Motor neuron (in vitro differentiated cells): ENCODE measurements around the gene STUB1. TPM values are rescaled to one million over a fixed set of nuclear protein-coding genes. Genes with fewer than 3 reads are reported as not detected.
"Not testable (repeated sequence)": the region's sequence is repeated elsewhere in the genome, so short reads cannot be mapped to it uniquely, and the experiment has no call there.

Experiments used
- ATAC-seq, 8 experiments: fragments of 200-7000 bp; cut with Tn5 transposase; replicated peaks in 6 of 8; 2 replicates each; pipeline ENCODE4 v1.8.0; 2021; ENCODE audit warnings: mild to moderate bottlenecking in 8 of 8, moderate library complexity in 8 of 8
- H3K27ac ChIP-seq, 2 donors: fragments of 250-450 bp; sonication (Bioruptor Pico); 2 replicates each; pipeline ENCODE4 v1.9.0; 2021; ENCODE audit warnings: antibody characterized with exemption in 2 of 2, mild to moderate bottlenecking in 2 of 2, moderate library complexity in 1 of 2
- H3K4me1 ChIP-seq, 2 donors: fragments of 250-450 bp; sonication (Bioruptor Pico); replicated peaks in 1 of 2; 2 replicates each; pipeline ENCODE4 v1.6.1; 2021; ENCODE audit warnings: antibody characterized with exemption in 2 of 2, mild to moderate bottlenecking in 2 of 2, moderate library complexity in 1 of 2
- H3K4me3 ChIP-seq, 5 donors: fragments of 250-450 bp; sonication (Bioruptor Pico); 2 replicates each; pipeline ENCODE4 v1.9.0; 2021; ENCODE audit warnings: antibody characterized with exemption in 5 of 5, mild to moderate bottlenecking in 5 of 5, moderate library complexity in 4 of 5
- WGBS, 10 experiments: fragments of 450-650 bp; shearing (Covaris generic); methylation state at CpG; one replicate each; pipeline ENCODE4 v1.0.0; 2022; 5-methylcytosine and 5-hydroxymethylcytosine counted together
- in situ Hi-C, 9 experiments: fragments of 400-800 bp; cut with MboI; loops; one replicate each; pipeline ENCODE4 v1.15.0; 2021; ENCODE audit warnings: low sequenced_read_pairs in 9 of 9, low pct_unique_long_range_greater_than_20kb in 2 of 9; ENCODE audit not compliant: unreplicated experiment in 9 of 9
- total RNA-seq, 8 experiments: library from RNA; unstranded; fragments of 300-600 nt; gene quantifications; 2 replicates each; pipeline versions ENCODE4 v1.2.3 to v1.2.4, GENCODE V29; 2022

Gene STUB1
- total RNA-seq, 8 experiments from 2014 or later, result 39.9 to 144 (median 79.4) TPM

DNA sequence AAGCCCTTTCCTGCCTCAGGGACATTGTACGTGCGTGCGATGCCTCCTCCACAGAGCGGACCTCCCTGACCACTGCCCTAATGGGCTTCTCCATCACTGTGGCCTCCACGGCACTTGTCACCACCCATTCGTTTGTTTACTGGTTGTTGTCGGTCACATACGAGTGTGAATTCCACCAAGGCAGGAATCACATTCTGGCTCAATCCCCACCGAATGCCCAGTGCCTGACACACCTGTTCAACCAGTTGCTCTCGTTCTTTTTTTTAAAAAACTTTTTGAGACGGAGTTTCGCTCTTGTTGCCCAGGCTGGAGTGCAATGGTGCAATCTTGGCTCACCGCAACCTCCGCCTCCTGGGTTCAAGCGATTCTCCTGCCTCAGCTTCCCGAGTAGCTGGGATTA is 11.0 kb downstream of the STUB1 start:
- 82 to 100% (median 90%) methylated on average over 1 to 11 of the region's 16 CpGs; no CpG with 5 or more reads in 3 of the 10 experiments for WGBS, 10 experiments
- H3K4me1 ChIP-seq, result peaks cover 25 to 28% of the 10 kb centered on the region in 2 donors
- ATAC-seq, in situ Hi-C loops, H3K4me3 ChIP-seq, H3K27ac ChIP-seq: not testable (repeated sequence)

DNA sequence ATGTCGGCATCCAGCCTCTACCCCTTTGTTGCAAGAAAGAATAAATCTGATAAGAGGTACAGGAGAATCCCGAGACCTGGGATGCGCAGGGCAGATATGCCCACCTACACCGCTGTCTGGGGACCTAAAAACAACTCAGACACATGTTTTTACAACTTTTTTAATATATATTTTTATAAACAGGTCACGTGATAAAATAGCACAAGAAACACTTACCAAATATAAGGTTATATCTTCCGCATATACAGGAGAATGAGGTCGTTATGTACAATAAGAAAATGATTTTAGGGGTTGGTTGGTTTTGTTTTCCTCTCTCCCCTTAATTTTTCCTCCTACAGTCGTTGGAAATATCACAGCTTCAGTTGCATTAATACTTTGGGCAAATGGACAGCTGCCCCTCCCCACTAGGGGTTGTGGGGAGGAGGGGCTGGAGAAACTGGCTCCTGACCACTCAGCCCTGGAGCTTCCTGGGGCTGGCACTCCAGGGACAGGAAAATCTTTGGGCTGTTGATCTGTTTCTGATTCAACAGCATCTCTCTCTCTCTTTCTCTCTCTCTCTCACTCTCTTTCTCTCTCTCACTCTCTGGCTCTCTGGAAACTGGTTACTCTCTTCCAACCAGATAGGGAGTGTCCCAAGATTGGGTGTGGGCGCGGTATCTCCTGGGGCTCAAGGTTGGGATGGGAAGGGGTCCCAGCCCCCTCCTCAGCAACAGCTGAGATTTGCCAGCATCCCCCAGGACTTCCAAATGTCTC is 12.3 kb downstream of the STUB1 start:
- H3K4me3 ChIP-seq, result no peak overlapping the region
- no peak overlapping the region for H3K27ac ChIP-seq
- peaks cover 25 to 28% of the 10 kb centered on the region in 2 donors for H3K4me1 ChIP-seq
- 18 to 100% (median 55%) methylated on average over 2 to 10 of the region's 10 CpGs for WGBS, 10 experiments
- in situ Hi-C loops, result no loop called here
- no peak for ATAC-seq

DNA sequence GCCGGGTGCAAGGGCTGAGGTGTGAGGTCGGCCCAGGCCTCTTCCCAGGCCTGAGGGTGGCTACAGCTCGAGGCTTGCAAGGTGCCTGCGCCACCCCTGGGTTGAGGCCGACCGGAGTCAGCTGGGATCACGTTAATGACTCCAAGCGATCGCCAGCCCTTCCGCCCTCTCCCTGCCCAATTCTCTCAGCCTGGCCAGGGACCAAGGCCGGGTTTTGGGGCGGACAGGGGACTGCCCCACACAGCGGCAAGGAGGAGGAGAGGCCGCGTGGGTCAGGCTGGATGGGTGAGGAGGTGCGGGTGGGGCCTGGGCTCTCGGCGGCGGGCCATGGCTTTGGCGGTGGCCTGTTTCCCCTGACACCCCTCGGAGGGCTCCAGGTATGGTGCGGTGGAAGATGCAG is 13.2 kb downstream of the STUB1 start:
- peaks cover 25 to 28% of the 10 kb centered on the region in 2 donors for H3K4me1 ChIP-seq
- in situ Hi-C loops, result no loop called here
- peak overlapping the region in 1 of 5 donors; percentile 43 for H3K4me3 ChIP-seq
- WGBS, 10 experiments, result 0 to 64% (median 40%) methylated on average over 1 to 11 of the region's 22 CpGs; no CpG with 5 or more reads in 7 of the 10 experiments
- no peak for ATAC-seq
- peak overlapping the region in 1 of 2 donors; percentile 34 for H3K27ac ChIP-seq

DNA sequence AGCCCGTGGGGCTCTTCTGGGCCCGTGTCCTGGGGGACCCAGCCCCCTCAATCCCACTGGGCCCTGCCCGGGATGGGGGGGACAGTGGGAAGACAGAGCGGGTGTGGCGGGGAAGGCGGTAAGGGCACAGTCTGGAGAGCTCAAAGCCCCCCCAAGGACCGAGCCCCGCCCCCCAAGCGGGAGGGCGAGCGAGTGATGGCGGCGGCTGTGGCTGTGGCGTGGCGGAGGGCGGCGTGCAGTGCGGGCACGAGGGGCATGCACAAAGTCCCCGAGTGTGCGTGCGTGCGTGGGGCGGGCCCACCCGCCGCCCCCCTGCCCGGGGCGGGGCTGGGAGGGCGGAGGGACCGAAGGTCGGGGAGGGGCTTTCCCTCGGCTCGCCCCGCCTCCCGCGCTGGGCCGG is 13.6 kb downstream of the STUB1 start:
- Histone ChIP-seq H3K4me3 (peak overlapping the region in 3 of 5 donors; percentile 25 to 43 (median 30)), H3K27ac (peak overlapping the region in 1 of 2 donors; percentile 90), H3K4me1 (peaks cover 25 to 26% of the 10 kb centered on the region in 2 donors)
- in situ Hi-C loops, result no loop called here
- no CpG with 5 or more reads among the region's 37 CpGs for WGBS, 10 experiments
- peak in 2 of 8 experiments; percentile 1 for ATAC-seq

DNA sequence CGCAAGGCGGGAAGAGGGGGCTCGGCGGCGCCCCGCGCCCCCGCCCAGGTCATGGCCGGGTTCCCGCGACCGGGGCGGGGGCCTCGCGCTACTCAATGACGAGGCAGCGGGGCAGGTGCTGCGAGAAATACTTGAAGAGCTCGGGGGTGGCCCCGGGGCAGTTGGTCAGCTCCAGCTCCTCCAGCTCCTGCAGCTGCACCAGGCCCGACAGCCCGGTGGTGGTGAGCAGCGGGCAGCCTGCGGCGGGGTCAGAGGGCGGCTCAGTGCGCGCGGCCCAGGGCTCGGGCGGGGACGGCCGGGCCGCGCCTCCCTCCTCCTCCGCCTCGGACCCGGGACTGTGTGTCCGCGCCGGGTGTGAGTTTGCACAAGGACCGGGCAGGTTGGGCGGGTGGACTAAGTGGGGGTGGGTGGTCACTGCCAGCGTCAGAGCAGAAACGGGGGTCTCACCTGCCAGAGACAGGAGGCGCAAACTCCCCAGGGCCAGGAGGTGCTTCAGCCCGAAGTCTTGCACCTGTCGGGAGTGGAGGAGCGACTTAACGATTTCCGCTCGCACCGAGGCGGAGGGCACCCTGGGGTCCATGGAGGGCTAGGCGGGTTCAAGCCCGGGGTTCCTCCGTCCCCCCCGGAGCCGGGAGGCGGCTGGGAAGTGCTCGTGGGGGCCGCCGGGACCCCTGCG is 14.1 kb downstream of the STUB1 start:
- in situ Hi-C loops, result no loop called here
- Histone ChIP-seq H3K27ac (peak overlapping the region; percentile 81 to 90), H3K4me1 (peaks cover 20 to 21% of the 10 kb centered on the region in 2 donors), H3K4me3 (peak overlapping the region; percentile 9 to 43 (median 25))
- no peak for ATAC-seq
- WGBS, 10 experiments, result 0% methylated on average over 4 of the region's 64 CpGs; no CpG with 5 or more reads in 9 of the 10 experiments

DNA sequence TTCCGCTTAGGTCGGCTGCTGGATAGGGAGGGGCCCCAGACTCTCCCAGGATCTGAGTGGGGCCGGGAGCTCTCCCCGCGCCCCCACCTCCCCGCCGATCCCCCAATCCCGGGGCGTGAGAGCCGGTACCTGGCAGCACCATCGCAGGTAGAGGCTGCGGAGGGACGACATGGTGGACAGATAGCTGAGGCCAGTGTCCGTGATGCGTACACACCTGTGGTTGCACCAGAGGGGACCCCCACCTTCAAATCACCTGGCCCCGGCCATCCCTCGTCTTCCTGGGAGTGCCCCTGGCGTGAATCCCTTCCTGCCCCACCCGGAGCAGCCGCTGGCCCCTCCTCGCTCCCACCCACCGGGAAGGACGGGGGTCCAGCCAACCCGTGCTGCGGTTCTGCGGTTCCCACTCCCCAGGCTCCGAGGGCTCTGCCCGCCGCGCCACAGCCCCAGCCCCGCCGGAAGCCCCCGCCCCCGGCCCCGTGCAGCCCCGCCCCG is 14.7 kb downstream of the STUB1 start:
- peaks cover 16 to 17% of the 10 kb centered on the region in 2 donors for H3K4me1 ChIP-seq
- H3K27ac ChIP-seq, result peak overlapping the region; percentile 81 to 90
- WGBS, 10 experiments, result no CpG with 5 or more reads among the region's 37 CpGs
- in situ Hi-C loops, result no loop called here
- no peak for ATAC-seq
- peak overlapping the region; percentile 9 to 43 (median 25) for H3K4me3 ChIP-seq

DNA sequence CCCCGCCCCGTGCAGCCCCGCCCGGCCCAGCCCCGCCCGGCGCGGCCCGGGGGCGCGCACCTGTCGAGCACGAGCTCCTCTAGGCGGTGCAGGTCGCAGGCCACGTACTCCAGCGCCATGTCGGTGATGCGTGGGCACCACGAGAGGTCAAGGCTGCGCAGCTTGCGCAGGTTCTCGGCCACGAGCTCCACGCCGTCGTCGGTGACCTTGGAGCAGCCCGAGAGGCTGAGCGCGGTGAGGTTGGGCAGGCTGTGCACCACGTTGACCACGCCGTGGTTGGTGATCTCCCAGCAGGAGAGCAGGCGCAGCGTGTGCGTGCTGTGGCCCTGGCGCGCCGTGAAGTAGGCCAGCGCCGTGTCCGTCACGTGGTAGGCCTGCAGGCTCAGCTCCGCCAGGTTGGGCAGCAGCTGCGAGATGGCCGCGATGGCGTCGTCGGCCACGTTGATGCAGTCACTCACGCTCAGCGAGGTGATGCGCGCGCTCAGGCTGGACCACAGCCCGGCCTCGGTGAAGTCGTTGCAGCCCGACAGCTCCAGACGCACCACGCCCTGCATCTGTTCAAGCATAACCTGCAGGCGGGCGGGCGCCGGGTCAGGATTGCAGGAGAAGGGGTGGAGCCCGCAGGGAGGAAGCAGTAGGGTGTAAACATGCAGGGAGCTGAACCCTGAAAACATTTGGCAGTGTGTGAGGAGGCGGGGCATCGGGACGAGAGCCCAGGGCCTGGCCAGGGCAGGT is 15.3 kb downstream of the STUB1 start:
- peak overlapping the region; percentile 81 to 90 for H3K27ac ChIP-seq
- H3K4me3 ChIP-seq, result peak overlapping the region in 4 of 5 donors; percentile 14 to 43 (median 28)
- in situ Hi-C loops, result no loop called here
- H3K4me1 ChIP-seq, result peaks cover 19 to 22% of the 10 kb centered on the region in 2 donors
- peak; percentile 74 to 86 (median 76) for ATAC-seq
- 0 to 80% (median 3%) methylated on average over 2 to 20 of the region's 71 CpGs; no CpG with 5 or more reads in 4 of the 10 experiments for WGBS, 10 experiments

DNA sequence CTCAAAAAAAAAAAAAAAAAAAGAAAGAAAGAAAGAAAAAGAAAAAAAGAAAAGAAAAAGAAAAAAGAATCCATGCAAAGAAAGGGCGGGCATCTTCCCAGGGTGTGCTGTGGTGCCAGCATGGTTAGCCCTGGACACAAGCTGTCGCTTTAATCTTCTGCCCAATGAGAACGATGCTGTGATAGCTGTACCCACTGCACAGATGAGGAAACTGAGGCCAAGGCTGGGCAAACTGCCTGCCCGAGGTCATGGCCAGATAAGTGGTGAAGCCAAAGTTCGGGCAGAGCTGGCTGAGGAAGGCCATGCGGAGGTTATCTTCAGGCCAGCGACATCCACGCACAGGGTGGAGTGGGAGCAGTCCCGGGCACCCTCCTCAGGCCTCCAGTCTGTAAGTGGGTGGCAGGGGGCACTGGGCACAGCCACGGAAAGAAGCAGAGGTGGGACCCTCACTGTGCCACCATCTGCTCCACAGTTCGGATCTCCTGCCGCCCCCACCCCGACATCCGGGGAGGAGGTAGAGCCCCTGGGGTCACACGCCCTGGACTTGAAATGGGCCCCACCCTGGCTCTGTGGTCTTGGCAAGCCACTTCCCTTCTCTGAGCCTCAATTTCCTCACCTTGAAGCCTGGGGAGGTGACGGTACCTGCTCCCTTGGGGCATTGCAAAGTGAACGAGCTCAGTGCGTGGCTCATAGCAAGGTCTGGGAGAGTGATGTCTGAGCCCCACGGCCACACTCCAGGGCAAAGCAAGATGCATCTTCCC is 18.9 kb downstream of the STUB1 start:
- no peak for ATAC-seq
- Histone ChIP-seq H3K4me3 (no peak overlapping the region), H3K27ac (no peak overlapping the region), H3K4me1 (peaks cover 31 to 38% of the 10 kb centered on the region in 2 donors)
- in situ Hi-C loops, result no loop called here
- whole genome bisulfite sequencing, 10 experiments, result 14 to 90% (median 58%) methylated on average over 1 to 8 of the region's 19 CpGs; no CpG with 5 or more reads in 1 of the 10 experiments

DNA sequence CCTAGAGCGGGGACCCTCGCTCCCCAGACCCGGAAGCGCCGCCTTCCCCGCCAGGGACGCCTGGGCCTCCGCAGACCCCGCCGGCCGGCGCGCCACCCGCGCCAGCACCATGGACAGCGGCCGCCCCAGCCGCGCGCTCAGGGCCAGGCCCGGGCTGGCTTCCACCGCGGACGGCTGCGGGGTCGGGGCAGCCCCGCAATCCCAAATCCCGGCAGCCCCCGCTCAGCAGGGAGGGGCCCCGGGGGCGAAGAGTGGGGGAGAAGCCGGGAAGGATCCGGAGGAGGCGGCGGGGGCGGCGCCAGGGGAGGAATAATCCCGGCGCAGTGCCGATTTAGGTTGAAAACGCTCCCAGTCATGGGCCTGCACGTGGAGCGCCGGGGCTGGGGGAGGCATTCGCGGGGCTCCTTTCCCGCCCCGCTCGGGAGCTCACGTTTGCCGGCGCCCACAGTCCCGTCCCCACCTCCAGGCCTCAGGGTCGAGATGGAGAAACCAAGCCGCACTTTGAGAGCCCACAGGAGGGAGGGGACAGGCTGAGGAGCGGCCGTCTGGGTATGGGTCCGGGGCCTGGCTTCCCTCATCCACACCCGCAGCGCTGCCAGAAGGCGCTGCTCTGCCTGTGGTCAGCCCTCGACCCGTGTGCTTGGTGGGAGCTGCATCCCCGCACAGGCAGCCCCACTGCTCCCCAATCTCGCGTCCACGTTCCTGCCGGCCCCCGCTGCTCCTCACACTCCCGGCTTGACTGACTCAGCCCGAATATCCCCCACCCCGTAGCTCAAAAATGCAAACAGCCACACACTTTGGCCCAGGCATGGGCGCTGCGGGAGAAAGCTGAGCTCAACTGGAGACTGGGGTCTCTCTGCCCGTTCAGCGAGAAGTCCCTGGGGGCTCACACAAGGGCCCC is 20.7 kb downstream of the STUB1 start:
- Histone ChIP-seq H3K4me3 (peak overlapping the region in 4 of 5 donors; percentile 10 to 32 (median 21)), H3K27ac (no peak overlapping the region), H3K4me1 (peaks cover 24 to 29% of the 10 kb centered on the region in 2 donors)
- ATAC-seq, result peak; percentile 9 to 84 (median 29)
- in situ Hi-C loops, result loop anchor here in 1 of 9 experiments (25.0 kb wide), 1 partner anchor 361 kb away; the partner anchor contains the start of gene SSTR5
- WGBS, 10 experiments, result 10 to 13% (median 12%) methylated on average over 2 to 11 of the region's 76 CpGs; no CpG with 5 or more reads in 7 of the 10 experiments

DNA sequence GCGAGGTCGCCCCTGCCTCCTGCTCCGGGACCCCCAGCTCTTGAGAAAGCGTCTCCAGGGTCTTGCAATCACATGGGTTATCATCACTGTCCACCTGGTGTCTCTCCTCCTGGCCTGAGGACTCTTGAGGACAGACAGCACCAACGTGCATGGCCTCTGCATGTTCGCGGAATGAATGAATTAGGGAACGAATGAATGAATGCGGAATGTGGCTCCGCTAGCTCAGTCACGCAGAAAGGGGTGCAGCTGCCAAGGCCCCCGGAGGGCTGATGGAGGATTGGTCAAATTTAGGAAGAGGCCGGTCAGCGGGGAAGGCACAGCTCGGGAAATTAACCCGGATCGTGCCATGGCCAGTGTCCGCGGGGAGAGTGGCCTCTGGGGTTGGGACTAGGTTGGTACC is 22.1 kb downstream of the STUB1 start:
- Histone ChIP-seq H3K27ac (no peak overlapping the region), H3K4me1 (peaks cover 34 to 43% of the 10 kb centered on the region in 2 donors), H3K4me3 (no peak overlapping the region)
- 0 to 100% (median 70%) methylated on average over 1 to 11 of the region's 19 CpGs; no CpG with 5 or more reads in 2 of the 10 experiments for WGBS, 10 experiments
- in situ Hi-C loops, result loop anchor here in 1 of 9 experiments (25.0 kb wide), 1 partner anchor 360 kb away; the partner anchor contains the start of gene SSTR5
- ATAC-seq, result no peak

DNA sequence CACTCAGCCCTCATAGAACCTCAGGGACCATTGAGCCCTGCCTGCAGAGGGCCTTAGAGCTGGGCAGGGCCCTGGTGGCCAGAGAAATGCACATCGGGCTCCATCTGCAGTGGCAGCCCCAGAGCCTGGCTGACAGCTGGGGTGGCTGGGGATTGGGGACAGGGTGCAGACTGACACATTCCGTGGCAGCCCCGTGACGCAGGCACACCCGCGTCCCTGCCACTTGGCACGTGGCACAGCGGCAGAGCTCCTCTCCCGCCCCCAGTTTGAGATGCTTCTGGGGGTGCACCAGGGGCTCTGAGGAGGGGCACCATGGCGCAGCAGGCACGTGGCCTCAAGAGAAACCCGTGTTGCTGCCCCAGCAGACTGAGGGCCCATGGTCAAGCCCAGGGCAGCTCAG is 23.2 kb downstream of the STUB1 start:
- H3K4me1 ChIP-seq, result peaks cover 34 to 43% of the 10 kb centered on the region in 2 donors
- in situ Hi-C loops, result loop anchor here in 1 of 9 experiments (25.0 kb wide), 1 partner anchor 359 kb away; the partner anchor contains the start of gene SSTR5
- no peak overlapping the region for H3K27ac ChIP-seq
- 33 to 40% (median 40%) methylated on average over 1 to 4 of the region's 12 CpGs; no CpG with 5 or more reads in 7 of the 10 experiments for whole genome bisulfite sequencing, 10 experiments
- H3K4me3 ChIP-seq, result no peak overlapping the region
- no peak for ATAC-seq
